Activated T-helper 1 cell treated with Interleukin-2 at 50 U/mL for 16 hours (primary cell): ENCODE results near the gene PHF8.

Experiments
- DNase-seq: peaks from one replicate; pipeline ENCODE4 v3.0.0-alpha.2; 2020; ENCODE audit warnings: low read depth

Gene PHF8

DNA sequence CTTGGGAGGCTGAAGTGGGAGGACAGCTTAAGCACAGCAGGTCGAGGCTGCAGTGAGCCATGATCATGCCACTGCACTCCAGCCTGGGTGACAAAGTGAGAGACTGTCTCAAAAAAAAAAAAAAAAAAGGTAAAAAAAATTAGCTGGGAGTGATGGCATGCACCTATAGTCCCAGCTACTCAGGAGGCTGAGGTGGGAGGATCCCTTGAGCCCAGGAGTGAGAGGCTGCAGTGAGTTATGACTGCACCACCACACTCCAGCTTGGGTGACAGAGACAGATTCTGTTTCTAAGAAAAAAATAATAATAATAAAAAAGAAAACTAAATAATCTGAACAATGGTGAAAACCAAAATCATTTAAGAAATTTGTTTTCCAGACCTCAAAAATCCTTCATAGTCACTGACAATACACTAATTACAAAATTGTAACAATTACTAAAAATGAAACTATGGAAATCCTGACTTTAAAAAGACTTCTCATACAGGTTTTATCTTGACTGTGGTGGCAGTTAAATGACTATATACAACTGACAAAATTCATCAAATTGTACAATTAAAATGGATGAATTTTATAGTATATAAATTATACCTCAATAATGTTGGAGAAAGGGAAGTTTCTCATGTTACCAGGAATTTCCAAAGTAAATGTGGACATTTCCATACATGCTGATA is 31.3 kb downstream of the PHF8 start:
- DNase-seq: no peak

DNA sequence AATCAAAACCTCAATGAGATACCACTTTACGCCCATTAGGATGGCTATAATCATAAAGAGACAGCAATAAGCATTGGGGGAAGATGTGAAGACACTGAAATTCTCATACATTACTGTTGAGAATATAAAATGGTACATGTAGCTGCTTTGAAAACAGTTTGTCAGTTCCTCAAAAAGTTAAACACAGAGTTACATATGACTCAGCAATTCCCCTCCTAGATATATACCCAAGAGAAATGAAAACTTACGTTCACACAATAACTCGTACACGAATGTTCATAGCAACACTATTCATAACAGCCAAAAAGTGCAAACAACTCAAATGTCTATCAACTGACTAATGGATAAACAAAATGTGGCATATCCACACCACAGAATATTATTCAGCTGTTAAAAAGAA is 36.6 kb downstream of the PHF8 start:
- no peak for DNase-seq

DNA sequence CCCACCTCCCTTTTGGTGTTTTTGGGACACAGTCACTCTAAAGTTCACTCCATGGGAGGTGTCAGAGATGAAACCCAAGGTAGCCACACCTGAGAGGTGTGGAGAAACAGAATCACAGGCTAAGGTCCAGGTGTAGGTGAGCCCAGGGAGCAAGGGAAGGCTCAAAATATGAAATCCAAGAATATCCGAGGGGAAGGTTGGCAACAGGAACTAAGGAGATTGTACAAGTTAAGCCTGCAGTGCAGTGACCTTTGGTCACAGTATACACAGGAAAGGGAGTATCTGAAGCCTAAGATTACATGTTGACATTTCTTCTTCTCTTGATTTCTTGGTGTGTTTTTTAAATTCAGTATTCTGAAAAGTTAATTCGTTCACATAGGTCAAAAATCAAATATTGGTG is 46.5 kb downstream of the PHF8 start:
- no peak for DNase-seq

DNA sequence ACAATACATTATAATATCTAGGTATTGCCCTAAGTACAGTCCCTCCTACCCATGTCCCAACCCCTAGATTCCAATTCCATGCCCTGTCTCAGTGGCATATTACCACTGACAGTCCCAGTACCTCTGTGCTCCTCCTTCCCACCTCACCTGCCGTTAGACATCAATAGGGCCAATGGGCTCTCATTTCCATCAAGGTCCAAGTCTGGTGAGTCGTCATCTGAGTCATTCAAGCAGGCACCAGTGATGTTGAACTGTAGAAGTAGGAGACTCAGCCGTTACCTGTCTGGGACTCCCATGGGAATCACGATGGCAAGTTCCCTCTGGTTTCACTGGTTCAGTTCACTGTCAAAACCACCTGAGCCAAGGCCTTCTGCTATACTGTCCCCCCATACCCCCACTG is 51.7 kb downstream of the PHF8 start:
- no peak for DNase-seq

DNA sequence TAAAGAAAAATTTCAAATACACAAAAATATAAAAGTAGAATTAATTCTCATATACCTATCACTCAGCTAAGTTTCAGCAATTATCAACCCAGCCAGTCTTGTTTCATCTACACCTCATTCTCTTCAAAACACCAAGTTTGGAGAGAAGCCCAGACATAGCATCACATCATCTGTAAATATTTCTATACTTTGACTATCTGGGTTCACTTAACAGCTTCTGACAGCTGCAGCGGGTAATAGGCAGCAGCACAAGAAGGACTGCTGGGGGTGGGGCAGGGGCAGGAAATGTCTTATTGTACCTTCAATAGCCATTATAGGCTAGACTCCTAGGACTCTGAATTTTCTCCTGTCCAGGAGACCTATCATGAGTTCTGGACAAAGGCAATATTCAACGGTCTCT is 54.1 kb downstream of the PHF8 start:
- no peak for DNase-seq

DNA sequence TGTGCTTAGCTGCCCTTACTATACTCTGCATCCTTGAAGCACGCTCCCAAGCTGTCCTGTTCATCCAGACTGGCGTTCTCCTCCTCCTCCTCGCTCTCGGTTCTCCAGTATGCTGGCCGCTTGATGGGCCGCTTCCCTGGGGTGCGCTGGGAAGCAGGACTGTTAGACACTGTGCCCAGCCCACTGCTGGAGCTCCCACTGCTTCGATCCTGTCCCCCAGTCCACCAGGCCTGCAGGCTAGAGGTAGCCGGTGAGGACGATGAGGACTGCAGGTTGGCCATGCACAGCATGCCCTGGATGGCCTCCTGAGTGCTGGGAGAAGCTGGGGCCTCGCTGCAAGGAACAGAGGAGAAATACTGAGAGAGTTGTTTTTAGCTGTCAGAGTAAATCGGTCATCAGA is 59.4 kb downstream of the PHF8 start:
- DNase-seq: no peak

DNA sequence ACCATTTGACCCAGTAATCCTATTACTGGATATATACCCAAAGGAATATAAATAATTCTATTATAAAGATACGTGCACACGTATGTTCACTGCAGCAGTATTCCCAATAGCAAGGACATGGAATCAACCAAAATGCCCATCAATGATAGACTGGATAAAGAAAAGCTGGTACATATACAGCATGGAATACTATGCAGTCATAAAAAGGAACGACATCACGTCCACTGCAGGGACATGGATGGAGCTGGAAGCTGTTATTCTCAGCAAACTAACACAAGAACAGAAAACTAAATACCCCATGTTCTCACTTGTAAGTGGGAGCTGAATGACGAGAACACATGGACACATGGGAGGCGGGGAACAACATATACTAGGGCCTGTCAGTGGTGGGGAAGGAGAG is 69.7 kb downstream of the PHF8 start:
- DNase-seq: no peak

DNA sequence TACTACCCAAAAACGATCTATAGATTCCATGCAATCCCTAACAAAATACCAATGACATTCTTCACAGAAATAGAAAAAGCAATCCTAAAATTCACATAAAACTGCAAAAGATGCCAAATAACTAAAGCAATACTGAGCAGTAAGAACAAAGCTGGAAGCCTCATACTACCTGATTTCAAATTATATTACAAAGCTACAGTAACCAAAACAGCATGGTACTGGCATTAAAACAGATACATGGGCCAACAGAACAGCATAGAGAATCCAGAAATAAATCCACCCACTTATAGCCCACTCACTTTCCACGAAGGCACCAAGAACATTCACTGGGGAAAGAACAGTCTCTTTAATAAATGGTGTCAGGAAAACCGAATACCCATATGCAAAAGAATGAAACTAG is 74.7 kb downstream of the PHF8 start:
- DNase-seq: no peak

DNA sequence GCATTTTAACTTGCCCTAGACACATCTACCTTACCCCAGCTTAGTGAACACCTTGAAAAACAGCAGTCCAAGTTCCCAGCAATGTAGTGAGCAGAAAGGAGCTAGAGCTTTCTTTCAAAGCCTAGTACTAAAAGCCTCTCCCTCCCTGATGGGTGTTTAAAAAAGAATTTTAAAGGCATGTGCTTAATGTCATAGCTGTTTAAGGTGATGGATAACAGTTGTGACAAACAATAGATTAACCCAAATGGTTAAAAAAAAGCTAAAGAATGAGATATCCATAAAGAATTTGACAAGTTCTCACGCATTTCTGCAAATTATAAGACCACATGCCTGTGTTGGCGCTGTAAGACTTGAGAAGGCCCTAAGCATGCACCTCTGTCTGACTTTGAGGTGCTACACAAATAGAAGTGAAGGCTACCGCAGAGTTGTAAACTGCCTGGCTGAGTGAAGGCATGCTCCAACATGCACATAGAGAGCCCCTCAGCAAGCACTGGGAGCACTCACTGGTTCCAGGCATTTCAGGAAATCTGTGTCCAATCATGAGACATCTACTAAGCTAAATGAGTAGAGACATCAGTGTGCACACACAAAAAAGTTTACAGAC is 94.0 kb downstream of the PHF8 start:
- no peak for DNase-seq

DNA sequence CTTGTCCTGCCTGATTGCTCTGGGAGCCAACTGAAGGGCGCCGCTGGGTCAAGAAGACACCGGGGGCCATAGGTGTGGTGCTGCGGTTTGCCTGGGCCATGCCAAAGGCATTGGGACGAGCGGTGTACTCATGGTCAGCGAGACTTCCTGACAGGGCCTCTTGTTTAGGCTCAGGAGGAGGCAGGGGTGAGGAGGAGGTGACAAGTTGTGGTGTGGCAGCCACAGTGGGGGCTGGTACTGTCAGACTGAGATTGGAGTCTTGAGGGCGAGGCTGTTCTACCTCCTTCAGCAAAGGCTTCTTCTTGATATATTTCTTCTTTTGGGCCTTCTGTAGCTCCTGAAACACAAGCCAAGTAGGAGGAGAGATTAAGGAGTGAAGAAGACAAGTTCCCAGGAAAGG is 104.1 kb downstream of the PHF8 start:
- DNase-seq: no peak

DNA sequence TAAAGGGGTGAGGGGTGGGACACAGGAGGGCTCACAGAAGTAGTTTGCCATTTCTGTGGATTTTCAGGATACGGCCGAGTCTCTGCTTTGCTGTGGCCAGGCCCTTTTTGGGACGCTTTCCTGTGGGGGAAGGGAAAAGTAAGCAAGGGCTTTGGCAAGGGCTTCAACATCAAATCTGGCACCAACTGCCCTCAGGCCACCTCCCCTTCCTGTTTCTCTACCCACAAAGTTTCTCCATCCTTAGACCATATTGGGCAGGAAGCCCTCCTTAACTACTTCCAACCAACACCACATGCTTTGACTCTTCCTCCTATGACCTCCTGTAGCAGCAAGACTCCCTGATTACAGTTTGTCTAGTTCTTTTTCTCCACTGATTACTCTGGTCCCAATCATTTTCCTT is 105.1 kb downstream of the PHF8 start:
- DNase-seq: no peak

DNA sequence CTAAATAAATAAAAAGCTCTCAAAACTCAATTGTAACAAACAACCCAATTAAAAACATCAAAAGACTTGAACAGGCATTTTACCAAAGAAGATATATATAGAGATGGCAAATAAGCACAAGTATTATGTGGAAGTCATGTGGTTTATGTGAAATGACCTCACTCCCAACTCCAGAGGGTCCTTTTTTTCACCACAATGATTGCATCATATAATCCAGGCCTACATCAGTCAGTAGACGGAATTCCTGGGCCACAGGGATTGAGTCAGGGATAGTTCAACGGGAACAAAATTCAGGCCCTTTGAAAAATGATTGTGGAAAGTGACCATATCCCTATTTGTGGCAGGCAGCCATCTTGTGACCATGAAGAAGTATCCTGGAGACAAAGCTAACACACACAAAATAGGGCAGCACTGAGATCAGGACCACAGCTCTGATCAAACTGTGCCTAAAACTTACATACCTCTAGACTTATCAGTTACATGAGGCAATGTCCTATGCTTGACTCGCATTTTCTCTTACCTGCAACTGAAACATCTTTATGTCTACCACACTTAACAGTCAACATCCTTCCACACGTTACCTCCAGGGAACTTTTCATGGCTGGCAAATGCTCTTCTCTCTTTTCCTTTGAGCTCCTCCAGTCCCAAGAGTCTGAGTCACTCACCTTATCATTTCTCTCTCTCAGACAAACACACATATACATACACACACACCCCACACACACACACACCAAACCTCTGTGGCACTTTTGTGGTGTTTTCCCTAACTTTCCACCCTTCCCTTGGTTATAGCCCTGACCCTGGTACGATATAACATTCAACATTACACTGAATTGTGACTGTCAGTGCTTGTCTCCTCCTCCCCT is 113.5 kb downstream of the PHF8 start:
- DNase-seq: no peak

DNA sequence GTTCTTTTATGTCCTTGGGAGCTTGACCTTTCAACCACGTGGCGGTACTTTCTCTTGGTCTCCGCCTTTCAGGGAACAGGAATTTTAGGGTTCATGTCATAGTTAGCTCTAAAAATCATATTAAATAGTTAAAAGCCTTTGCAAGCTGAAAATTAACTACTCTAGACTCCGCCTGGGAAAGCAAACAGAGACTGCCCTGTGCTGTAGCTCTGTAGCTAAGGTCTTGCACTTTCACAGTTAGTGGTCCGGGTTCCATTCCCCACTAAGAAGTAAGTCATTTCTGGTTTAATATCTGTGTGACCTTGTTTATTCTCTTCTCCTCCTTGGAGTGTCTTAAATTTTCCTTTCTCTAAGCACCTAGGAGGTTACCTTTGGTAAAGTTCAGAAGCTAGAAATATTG is 118.2 kb downstream of the PHF8 start:
- no peak for DNase-seq

DNA sequence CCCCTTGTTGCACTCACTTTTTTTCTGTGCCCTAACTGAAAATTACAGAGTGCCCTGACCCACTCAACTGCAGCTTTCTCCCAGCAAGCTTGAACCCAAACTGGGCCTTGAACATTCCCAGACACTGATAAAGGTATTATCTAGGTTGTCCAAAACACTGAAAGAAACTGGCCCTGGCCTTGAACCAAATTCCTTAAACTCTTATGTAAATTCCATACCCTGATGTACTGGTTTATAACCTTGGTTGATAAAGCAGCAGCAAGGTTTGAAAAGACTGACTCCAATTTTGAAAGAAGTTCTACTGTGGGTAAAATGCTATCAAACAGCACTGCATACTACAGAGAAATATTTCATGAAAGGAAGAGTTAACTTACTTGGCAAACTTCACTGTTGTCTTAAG is 125.6 kb downstream of the PHF8 start:
- DNase-seq: no peak

DNA sequence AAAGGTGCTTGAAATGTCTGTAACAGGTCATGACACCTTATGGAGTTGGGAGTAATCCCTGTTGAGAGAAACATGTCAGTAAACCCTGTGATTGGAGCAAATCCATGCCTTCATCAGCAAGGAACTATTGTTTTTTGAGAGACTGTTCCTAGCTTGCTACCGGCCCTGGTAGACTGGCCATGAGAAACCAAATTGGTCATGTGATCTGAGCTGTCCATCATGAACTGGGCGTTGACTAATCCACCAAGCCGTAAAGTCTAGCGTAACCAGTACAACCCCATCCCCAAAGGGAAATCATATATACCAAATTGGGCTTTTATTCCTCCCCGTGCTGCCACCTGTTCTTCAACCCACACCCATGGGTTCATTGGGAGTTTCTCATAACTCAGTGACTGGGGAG is 143.7 kb downstream of the PHF8 start:
- DNase-seq: no peak

DNA sequence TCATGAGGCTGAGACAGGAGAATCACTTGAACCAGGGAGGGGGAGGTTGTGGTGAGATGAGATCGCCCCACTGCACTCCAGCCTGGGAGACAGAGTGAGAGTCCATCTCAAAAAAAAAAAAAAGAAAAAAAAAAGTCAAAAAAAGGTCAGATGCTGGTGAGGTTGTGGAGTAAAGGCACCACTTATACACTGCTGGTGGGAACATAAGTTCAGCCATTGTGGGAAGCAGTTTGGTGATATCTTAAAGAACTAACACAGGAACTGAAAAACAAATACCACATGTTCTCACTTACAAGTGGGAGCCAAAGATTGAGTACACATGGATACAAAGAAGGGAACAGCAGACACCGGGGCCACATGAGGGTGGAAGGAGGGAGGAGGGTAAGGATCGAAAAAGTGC is 149.0 kb downstream of the PHF8 start:
- DNase-seq: no peak
